BE2C (cell line): ENCODE results near the gene TMEM41B.
"Not testable (repeated sequence)": the region's sequence is repeated elsewhere in the genome, so short reads cannot be mapped to it uniquely, and the experiment has no call there.

Experiments used
- DNase-seq: peaks from one replicate; pipeline ENCODE4 v3.0.0-alpha.2; 2020
- H3K27me3 ChIP-seq: fragments of 250-450 bp; sonication (Bioruptor Pico); 2 replicates; pipeline ENCODE4 v1.5.1; 2020; ENCODE audit warnings: mild to moderate bottlenecking
- H3K36me3 ChIP-seq: fragments of 250-450 bp; sonication (Bioruptor Pico); 2 replicates; pipeline ENCODE4 v1.5.1; 2020; ENCODE audit warnings: mild to moderate bottlenecking
- H3K4me1 ChIP-seq: fragments of 250-450 bp; sonication (Bioruptor Pico); 2 replicates; pipeline ENCODE4 v1.5.1; 2020
- H3K4me3 ChIP-seq: 2 replicates; pipeline ENCODE4 v1.5.1; 2011; ENCODE audit warnings: low read depth, low read length
- H3K9me3 ChIP-seq: fragments of 250-450 bp; sonication (Bioruptor Pico); 2 replicates; pipeline ENCODE4 v1.5.1; 2020
- CTCF ChIP-seq: IDR thresholded peaks from 2 replicates; pipeline ENCODE4 v1.5.1; 2012; ENCODE audit warnings: mild to moderate bottlenecking, low read depth, low read length

The TMEM41B gene

GRCh38 chr11:9266132-9266736 lies 48.2 kb downstream of the TMEM41B start:
- H3K4me3 ChIP-seq = no peak overlapping the region
- H3K9me3 ChIP-seq = no peaks in the 10 kb centered on the region
- H3K36me3 ChIP-seq = no peaks in the 10 kb centered on the region
- no peak for TF ChIP-seq CTCF
- no peaks in the 10 kb centered on the region for H3K27me3 ChIP-seq
- no peaks in the 10 kb centered on the region for H3K4me1 ChIP-seq
- DNase-seq = no peak

- peak; percentile 86 for DNase-seq
- no peaks in the 10 kb centered on the region for H3K36me3 ChIP-seq
- no peaks in the 10 kb centered on the region for H3K9me3 ChIP-seq
- H3K27me3 ChIP-seq = no peaks in the 10 kb centered on the region
- no peak for TF ChIP-seq CTCF
- peak within 1 kb of the TSS; percentile 77 for H3K4me3 ChIP-seq
- H3K4me1 ChIP-seq = no peaks in the 10 kb centered on the region
These were observed 48.9 kb downstream of the TMEM41B start, which contains the start of gene DENND5A for GRCh38 chr11:9265211-9266131. Gene DENND5A (minus strand): TSS chr11:9265350. CDS start chr11:9265069, 281 bp downstream.

- Histone ChIP-seq H3K9me3 (no peaks in the 10 kb centered on the region), H3K4me1 (no peaks in the 10 kb centered on the region), H3K4me3 (peak overlapping the region; percentile 77), H3K27me3 (no peaks in the 10 kb centered on the region), H3K36me3 (no peaks in the 10 kb centered on the region)
- TF ChIP-seq CTCF = no peak
- DNase-seq = peak; percentile 16
These were observed 49.8 kb downstream of the TMEM41B start for GRCh38 chr11:9264316-9265210.

GRCh38 chr11:9263840-9264315 lies 50.5 kb downstream of the TMEM41B start:
- no peaks in the 10 kb centered on the region for H3K4me1 ChIP-seq
- DNase-seq = no peak
- H3K36me3 ChIP-seq = no peaks in the 10 kb centered on the region
- H3K27me3 ChIP-seq = no peaks in the 10 kb centered on the region
- H3K4me3 ChIP-seq = peak overlapping the region; percentile 77
- no peak for TF ChIP-seq CTCF
- no peaks in the 10 kb centered on the region for H3K9me3 ChIP-seq

GRCh38 chr11:9260838-9261146 lies 53.6 kb downstream of the TMEM41B start:
- H3K27me3 ChIP-seq, H3K4me1 ChIP-seq, DNase-seq, H3K4me3 ChIP-seq, H3K9me3 ChIP-seq, H3K36me3 ChIP-seq: not testable (repeated sequence)
